Tibial artery (tissue), 4 donors: ENCODE data around the gene RNASE3.
"Not testable (repeated sequence)": the region's sequence is repeated elsewhere in the genome, so short reads cannot be mapped to it uniquely, and the experiment has no call there.

Experiments used
- DNase-seq, 2 donors: peaks; one replicate each; pipeline ENCODE4 v3.0.0-alpha.2; 2019
- H3K27ac ChIP-seq, 2 donors: fragments of 200-600 bp; sonication (generic) in 1 of 2; 1 replicate in 1 of 2; 2 replicates in 1 of 2; pipeline ENCODE4 v1.5.1; 2018 to 2019; ENCODE audit warnings: mild to moderate bottlenecking in 1 of 2
- H3K27me3 ChIP-seq, 2 donors: fragments of 200-600 bp; sonication (generic) in 1 of 2; one replicate each; pipeline versions ENCODE4 v1.5.1 to v1.6.0; 2016 to 2019
- H3K36me3 ChIP-seq, 3 donors: fragments of 200-600 bp; sonication (generic) in 2 of 3; one replicate each; pipeline ENCODE4 v1.5.1; 2016 to 2019; ENCODE audit warnings: mild to moderate bottlenecking in 2 of 3
- H3K4me1 ChIP-seq, 4 donors: fragments of 200-600 bp; sonication (generic) in 2 of 4; 1 replicate in 3 of 4; 2 replicates in 1 of 4; pipeline ENCODE4 v1.5.1; 2016 to 2019
- H3K4me3 ChIP-seq, 2 donors: fragments of 200-600 bp; sonication (generic) in 1 of 2; 1 replicate in 1 of 2; 2 replicates in 1 of 2; pipeline ENCODE4 v1.5.1; 2018 to 2019; ENCODE audit warnings: mild to moderate bottlenecking in 2 of 2
- H3K9me3 ChIP-seq, 3 donors: fragments of 200-600 bp; sonication (generic) in 1 of 3; one replicate each; pipeline ENCODE4 v1.5.1; 2016 to 2019
- intact Hi-C: fragments of 100-400 bp; cut with DNase I; formaldehyde crosslinking; loops from one replicate; pipeline ENCODE4 v1.15.0; 2023; ENCODE audit warnings: low total_unique reads
- TF ChIP-seq, protein P1 (sequence below), 2 experiments: fragments of 200-600 bp in 1 of 2; fragments of 450-650 bp in 1 of 2; IDR thresholded peaks; one replicate each; pipeline ENCODE4 v1.5.1; 2017 to 2019; ENCODE audit warnings: antibody characterized with exemption in 2 of 2, mild to moderate bottlenecking in 1 of 2, moderate library complexity in 1 of 2

RNASE3 gene

DNA sequence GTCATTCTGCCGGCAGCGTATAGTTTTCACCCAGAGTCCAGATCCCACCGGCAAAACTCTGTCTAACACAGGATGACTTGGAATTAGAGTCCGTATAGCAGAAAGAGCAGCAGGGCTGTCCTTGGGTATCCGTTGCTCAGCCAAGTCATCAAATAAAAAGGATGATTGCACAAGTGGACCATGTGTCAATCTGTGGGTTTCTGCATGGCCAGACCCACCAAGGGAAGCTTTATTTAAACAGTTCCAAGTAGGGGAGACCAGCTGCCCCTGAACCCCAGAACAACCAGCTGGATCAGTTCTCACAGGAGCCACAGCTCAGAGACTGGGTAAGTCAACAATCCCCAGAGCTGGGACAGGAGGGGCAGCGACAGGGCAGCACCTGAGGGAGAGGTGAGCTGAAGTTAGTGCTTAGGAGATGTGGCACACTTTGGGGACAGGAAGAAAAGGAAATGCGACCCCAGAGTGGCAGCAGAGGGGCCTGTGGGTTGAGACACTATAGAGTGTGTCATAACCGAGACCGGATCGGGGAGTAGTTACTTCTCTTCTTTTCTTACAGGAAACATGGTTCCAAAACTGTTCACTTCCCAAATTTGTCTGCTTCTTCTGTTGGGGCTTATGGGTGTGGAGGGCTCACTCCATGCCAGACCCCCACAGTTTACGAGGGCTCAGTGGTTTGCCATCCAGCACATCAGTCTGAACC, at the start of gene RNASE3:
TSS of gene RNASE3 (plus strand) at position 260 of the 700 bp plus-strand sequence. CDS start at position 562, 302 bp downstream.
- H3K4me3 ChIP-seq, H3K27me3 ChIP-seq, H3K27ac ChIP-seq, H3K9me3 ChIP-seq, H3K4me1 ChIP-seq, intact Hi-C loops, DNase-seq, H3K36me3 ChIP-seq: not testable (repeated sequence)

GRCh38 chr14:20846560-20846959, 44.6 kb upstream of the RNASE3 start:
- Histone ChIP-seq H3K4me3 (no peak overlapping the region), H3K27ac (no peak overlapping the region), H3K4me1 (no peaks in the 10 kb centered on the region), H3K27me3 (peaks cover 0 to 8% of the 10 kb centered on the region in 2 donors), H3K9me3 (no peaks in the 10 kb centered on the region), H3K36me3 (no peaks in the 10 kb centered on the region)
- DNase-seq: no peak
- TF ChIP-seq, protein P1, sequence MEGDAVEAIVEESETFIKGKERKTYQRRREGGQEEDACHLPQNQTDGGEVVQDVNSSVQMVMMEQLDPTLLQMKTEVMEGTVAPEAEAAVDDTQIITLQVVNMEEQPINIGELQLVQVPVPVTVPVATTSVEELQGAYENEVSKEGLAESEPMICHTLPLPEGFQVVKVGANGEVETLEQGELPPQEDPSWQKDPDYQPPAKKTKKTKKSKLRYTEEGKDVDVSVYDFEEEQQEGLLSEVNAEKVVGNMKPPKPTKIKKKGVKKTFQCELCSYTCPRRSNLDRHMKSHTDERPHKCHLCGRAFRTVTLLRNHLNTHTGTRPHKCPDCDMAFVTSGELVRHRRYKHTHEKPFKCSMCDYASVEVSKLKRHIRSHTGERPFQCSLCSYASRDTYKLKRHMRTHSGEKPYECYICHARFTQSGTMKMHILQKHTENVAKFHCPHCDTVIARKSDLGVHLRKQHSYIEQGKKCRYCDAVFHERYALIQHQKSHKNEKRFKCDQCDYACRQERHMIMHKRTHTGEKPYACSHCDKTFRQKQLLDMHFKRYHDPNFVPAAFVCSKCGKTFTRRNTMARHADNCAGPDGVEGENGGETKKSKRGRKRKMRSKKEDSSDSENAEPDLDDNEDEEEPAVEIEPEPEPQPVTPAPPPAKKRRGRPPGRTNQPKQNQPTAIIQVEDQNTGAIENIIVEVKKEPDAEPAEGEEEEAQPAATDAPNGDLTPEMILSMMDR (IDR thresholded peaks at IDR 0.05): no peak
- intact Hi-C loops: no loop called here

GRCh38 chr14:20848316-20848954, 42.8 kb upstream of the RNASE3 start:
- DNase-seq: no peak
- Histone ChIP-seq H3K4me1 (no peaks in the 10 kb centered on the region), H3K4me3 (no peak overlapping the region), H3K9me3 (no peaks in the 10 kb centered on the region), H3K27me3 (peaks cover 0 to 8% of the 10 kb centered on the region in 2 donors), H3K36me3 (no peaks in the 10 kb centered on the region), H3K27ac (no peak overlapping the region)
- TF ChIP-seq, protein P1 (IDR thresholded peaks at IDR 0.05): no peak
- intact Hi-C loops: no loop called here

DNA sequence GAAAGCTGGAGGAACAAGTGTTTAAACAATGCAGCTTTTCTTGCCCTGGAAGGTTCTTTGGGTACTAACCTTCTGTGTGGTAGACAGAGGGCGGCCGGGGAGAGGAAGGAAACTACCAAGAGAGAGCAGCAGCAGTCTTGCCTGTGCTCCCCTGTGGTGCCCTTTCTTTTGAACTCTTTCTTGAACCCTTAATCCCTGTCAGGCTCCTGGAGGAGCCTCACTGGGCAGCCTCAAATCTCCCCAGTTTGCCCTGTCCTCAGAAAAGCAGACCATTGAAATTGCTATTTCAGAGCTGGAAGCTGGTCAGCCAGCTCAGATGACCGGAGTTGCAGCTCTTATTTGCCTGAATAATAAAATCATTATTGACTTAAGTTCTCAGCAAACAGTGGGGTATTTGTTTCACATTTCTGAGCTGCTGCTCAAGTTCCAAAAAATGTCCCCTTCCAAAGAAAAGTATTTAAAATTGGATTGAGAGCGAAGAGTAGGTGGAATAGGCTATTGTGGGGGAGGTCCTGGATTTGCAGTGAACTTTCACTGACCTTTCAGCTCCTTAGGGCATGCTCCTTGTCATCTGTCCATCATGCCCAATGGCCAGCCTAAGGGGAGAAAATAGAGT, 42.1 kb upstream of the RNASE3 start:
- H3K36me3 ChIP-seq: no peaks in the 10 kb centered on the region
- intact Hi-C loops: no loop called here
- no peaks in the 10 kb centered on the region for H3K9me3 ChIP-seq
- no peak for DNase-seq
- no peak overlapping the region for H3K27ac ChIP-seq
- H3K4me3 ChIP-seq: no peak overlapping the region
- no peaks in the 10 kb centered on the region for H3K4me1 ChIP-seq
- TF ChIP-seq, protein P1 (IDR thresholded peaks at IDR 0.05): no peak
- peaks cover 0 to 8% of the 10 kb centered on the region in 2 donors for H3K27me3 ChIP-seq

DNA sequence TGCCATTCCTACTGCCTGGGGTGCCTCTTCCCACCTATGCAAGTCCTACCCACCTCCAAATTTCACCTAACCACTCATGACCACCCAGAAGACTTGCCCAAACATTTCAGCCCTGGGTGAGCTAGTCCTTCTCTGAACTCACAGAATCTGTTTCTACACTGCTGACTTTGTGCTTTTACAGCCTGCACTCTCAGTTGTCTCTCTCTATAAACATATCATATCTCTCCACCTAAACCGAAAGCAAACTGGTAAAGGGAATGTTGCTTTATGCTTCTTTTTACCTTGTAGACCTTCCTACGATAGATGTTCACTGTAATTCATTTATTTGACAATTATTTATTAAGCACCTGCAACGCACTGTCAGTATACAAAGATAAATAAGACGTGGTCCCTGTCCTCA, 38.1 kb upstream of the RNASE3 start:
- intact Hi-C loops: no loop called here
- TF ChIP-seq, protein P1 (IDR thresholded peaks at IDR 0.05): no peak
- Histone ChIP-seq H3K9me3 (no peaks in the 10 kb centered on the region), H3K27me3 (peaks cover 0 to 5% of the 10 kb centered on the region in 2 donors), H3K4me3 (no peak overlapping the region), H3K27ac (no peak overlapping the region), H3K4me1 (peaks cover 0 to 4% (median 2%) of the 10 kb centered on the region in 4 donors), H3K36me3 (no peaks in the 10 kb centered on the region)
- no peak for DNase-seq
